Measurements from ENCODE around the gene SPACA7.

Gene SPACA7

GRCh38 chr13:112447761-112448603, 71.8 kb downstream of the SPACA7 start:
- no peak for DNase-seq (ENCODE audit: low read depth in 3 of 3)

DNA sequence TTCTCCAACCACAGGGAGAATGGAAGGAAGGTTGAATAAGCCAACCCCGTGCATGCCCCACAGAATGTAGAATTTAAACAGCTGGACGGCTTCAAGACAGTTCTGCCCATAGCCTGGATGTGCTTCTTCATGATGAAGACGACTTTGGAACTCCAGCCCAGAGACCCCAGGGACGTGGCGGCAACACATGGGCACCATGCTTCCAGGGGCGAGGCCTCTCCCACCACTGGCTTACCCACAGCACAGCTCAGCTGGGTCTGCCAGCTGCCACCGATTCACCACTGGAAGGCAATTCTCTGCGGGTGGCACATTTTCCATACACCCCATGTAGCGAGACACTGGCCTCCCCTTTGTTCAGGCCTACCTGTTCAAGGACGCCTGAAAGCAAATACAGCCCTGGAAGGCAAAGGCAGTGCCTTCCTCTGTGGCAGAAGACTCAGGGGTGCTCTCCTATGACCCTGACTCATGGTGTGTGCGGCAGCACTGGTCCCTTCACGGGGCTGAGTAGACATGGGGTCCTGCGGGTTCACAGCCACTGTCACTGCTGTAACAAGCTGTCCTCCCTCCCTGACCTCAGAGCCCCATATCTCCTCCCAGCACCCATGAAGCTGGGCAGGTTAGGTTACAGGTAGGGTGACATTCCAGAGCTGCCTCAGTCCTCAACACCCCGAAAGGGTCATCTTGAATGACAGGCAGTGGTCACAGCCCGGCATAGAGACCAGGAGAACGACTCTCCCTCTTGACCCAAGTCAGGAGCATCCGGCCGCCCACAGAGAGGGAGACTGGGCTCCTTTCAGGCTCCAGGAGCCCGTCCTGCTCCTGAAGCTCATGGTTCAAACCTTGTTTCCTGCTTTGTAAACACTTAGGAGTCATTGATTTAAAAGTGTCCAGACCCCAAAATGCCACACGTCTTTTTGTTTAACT, 72.7 kb downstream of the SPACA7 start:
- no peak for DNase-seq (ENCODE audit: low read depth in 3 of 3)

GRCh38 chr13:112449545-112449930, 73.4 kb downstream of the SPACA7 start:
- no peak for DNase-seq (ENCODE audit: low read depth in 3 of 3)

GRCh38 chr13:112450118-112450903, 74.2 kb downstream of the SPACA7 start:
- DNase-seq (ENCODE audit: low read depth in 3 of 3), result no peak

- DNase-seq (ENCODE audit: low read depth in 3 of 3), result no peak
Measured at GRCh38 chr13:112450904-112451240, 74.7 kb downstream of the SPACA7 start.

DNA sequence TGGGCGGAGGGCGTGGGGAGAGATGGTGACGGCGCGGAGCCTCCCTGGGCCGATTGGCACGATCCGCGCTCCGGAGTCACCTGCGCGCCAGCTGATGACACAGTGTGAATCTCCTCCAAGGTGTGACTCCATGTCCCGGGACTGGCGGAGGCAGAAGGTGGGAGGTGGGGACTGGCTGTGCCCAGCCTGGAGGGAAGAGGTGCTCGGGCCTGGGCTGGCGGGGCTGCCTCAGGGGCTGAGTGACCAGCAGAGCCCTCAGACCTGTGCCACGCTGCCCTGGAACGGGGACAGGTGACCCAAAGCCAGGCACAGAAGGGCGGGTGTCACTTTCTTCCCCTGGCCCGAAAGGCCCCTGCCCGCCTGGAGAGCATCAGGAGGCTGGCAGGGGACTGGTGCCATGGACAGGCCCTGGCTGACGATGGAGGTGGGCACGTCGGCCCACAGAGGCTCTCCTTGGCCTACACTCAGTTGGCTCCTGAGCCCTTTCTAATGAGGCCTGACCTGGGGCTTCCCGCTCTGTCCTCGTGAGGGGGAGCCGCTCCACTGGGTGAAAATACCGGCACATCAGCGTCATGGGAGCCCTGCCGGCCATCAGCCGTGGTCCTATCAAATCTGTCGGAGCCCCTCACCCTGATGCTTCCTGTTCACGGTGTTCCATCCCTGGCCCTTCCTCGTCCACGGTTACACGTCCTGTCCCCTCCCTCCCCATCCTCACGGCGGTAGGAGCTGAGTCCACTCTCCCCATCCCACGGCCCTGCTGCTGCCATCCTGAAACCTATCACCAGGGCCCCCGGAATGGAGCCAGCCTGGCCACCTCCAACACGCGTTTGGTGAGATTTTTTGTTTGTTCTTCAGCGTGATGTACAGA, 75.6 kb downstream of the SPACA7 start:
- no peak for DNase-seq (ENCODE audit: low read depth in 3 of 3)

GRCh38 chr13:112452380-112453206, 76.4 kb downstream of the SPACA7 start:
- DNase-seq (ENCODE audit: low read depth in 3 of 3), result no peak

DNA sequence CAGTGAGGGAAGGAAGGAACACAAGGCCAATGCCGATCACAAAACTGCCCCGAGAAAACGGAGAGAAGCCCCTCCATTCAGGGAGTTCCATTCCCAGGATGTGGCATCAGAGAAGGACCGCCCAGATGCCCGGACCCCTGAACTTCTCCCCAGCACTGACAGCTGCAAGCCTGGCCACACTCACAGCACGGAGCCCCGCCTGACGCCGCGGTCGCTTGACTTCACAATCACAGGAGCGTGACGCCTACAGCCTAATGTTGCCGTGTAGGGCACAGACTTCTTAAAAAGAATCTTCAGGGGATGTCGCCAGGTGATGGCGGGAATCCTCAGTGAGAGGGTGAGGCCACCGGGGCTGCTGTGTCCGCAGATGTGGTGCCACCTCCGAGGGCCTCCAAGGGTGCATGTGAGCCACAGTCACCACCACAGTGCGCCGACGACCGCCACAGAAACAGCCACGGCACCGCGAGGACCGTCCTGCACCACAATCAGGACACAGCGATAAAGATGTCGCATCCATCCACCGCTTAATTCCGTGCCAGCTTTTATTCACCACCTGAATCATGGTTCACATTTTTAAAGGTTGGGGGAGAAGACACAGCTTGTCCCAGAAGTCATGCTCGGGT, 77.2 kb downstream of the SPACA7 start:
- no peak for DNase-seq (ENCODE audit: low read depth in 3 of 3)

- no peak for DNase-seq (ENCODE audit: low read depth in 3 of 3)
Measured at GRCh38 chr13:112453874-112454647, 77.9 kb downstream of the SPACA7 start.

GRCh38 chr13:112454648-112455334, 78.6 kb downstream of the SPACA7 start:
- no peak for DNase-seq (ENCODE audit: low read depth in 3 of 3)

GRCh38 chr13:112455476-112456059, 79.4 kb downstream of the SPACA7 start:
- DNase-seq (ENCODE audit: low read depth in 3 of 3), result no peak

- DNase-seq (ENCODE audit: low read depth in 3 of 3), result no peak
Measured at GRCh38 chr13:112456138-112457056, 80.2 kb downstream of the SPACA7 start.

GRCh38 chr13:112457081-112457480, 80.9 kb downstream of the SPACA7 start:
- no peak for DNase-seq (ENCODE audit: low read depth in 3 of 3)

- no peak for DNase-seq (ENCODE audit: low read depth in 3 of 3)
Measured at GRCh38 chr13:112457485-112457884, 81.3 kb downstream of the SPACA7 start.

GRCh38 chr13:112462408-112462807, 86.3 kb downstream of the SPACA7 start:
- no peak for DNase-seq (ENCODE audit: low read depth in 3 of 3)

GRCh38 chr13:112464720-112465119, 88.6 kb downstream of the SPACA7 start:
- no peak for DNase-seq (ENCODE audit: low read depth in 3 of 3)
